HG02678 (cell line): Measurements from ENCODE around the gene L1CAM.
A peak's percentile ranks its signal among the peaks of the same experiment; 100 is the strongest.

Experiments used
- ATAC-seq: cut with Tn5 transposase; IDR thresholded peaks from one replicate; pipeline ENCODE4 v1.9.1; 2021; ENCODE audit warnings: mild to moderate bottlenecking, moderate library complexity; ENCODE audit not compliant: unreplicated experiment

Gene L1CAM

DNA sequence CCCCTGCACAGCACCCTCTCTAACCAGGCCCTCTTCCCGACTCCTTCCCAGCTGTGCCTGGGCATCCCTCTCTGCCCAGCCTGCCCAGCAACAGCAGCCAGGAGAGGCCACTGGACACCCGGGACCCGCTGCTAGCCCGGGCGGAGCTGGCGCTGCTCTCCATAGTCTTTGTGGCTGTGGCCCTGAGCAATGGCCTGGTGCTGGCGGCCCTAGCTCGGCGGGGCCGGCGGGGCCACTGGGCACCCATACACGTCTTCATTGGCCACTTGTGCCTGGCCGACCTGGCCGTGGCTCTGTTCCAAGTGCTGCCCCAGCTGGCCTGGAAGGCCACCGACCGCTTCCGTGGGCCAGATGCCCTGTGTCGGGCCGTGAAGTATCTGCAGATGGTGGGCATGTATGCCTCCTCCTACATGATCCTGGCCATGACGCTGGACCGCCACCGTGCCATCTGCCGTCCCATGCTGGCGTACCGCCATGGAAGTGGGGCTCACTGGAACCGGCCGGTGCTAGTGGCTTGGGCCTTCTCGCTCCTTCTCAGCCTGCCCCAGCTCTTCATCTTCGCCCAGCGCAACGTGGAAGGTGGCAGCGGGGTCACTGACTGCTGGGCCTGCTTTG, 19.6 kb upstream of the L1CAM start:
- no peak for ATAC-seq

DNA sequence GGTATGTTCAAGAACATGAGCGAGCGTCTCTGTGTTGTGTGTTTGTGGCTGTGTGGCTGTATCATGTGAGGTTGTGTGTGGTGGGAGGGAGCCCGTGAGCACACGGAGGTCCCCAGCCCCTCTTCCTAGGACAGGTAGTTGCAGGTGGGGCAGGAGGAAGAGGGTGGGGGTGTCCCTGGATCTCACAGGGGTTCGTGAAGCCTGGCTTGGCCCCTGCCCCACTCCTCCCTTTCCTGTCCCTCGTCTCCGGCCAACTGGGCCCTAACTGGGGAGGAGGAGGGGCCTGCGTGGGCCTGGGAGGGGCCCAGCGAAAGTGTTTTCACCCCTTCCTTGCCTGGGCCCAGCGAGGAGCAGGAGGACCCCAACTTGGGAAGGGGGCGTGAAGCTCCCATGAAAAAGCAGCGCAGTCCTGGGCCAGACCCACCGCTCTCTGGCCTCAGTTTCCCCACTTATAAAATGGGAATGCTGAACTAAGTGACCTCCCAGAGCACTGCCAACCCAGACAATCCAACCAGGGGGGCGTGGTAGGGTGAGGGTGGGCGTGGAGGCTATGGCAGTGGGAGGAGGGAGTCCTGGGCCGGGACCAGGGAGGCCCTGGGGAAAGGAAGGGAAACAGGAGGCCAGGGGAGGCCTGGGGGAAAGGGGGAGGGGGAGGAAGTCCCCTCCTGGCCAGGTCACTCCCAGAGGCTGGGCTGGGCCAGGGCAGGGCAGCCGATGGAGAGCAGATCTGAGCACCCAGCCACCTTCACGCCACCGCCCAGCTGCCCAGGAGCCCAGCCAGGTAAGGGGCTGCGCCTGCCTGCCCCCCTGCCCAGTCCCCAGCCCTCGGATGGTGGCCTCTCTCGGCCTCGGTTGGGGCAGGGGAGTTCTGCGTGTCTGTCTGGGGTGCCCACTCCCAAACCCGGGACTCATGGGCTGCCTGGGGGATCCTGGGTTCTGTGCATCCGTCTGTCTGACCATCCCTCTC, 18.3 kb upstream of the L1CAM start, which contains the start of gene AVPR2:
Gene AVPR2 (plus strand): TSS at position 683 of the 967 bp plus-strand sequence. CDS start 473 bp downstream, outside the sequence.
- ATAC-seq = no peak

DNA sequence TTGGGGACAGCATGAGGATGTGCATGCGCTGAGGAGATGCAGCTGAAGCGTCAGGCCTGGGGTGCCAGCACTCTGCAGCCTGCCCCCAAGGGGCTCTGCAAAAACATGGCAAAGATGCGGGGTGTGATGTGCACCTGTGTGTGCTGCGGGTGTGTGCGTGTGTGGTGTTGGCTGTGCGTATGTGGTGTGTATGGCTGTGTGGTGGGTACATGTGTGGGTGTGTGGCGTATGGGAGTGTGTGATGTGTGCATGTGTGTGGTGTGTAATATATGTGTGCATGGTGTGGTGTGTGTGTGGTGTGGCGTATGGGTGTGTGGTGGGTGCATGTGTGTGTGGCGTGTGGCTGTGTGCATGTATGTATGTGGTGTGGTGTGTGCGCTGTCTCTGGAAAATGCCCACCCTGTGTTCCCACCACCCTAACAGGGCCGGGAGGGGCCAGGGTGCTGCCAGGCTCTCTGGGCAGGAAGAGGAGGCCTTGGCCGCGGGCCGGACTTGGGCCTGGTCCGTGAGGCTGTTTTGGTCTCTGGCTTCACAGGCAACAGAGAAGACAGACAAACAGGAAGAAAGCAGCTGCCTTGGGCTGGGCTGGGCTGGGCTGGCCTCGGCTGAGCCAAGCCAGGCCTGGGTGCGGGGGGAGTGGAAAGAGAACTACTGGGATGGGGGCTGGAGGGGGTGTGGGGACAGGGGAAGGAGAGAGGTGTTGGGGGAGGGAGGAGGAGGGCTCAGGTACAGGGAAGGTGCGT, 17.4 kb upstream of the L1CAM start:
- no peak for ATAC-seq

DNA sequence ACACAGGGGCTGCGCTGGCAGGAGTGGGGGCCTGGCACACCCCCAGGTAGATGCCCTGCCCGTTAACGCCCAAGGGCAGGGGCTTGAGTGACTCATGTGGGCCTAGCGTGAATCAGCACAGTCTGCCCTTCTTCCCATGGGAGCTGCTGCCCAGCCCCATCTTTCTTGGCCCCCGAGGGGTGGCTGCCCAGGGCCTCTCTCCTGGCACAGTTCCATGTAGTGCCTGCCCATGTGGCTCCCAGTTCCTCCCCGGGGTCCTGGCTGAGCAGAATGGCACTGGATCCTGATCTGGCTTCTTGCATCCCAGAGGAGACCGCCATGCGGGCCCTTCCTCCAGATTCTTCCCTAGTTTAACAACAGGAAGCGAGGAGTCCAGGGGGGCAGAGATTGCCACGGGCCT, 16.4 kb upstream of the L1CAM start:
- no peak for ATAC-seq

DNA sequence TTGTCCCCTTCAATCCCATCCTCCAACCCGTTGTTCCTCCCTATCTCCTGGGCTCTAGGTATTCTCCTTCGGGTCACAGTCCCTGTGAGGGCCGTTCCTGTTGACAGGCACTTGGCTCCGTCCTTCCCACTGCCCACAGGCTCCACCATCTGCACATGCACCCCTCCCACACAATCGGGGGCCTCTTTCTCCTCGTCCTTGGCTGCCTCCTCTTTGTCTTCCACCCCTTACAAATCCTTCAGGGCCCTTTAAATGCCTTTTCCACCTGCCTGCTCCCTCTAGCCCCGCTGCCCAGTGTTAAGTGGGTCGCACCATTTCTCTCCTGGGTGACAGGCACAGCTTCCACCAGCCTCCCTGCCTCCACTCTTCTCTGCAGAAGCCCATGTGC, 15.8 kb upstream of the L1CAM start:
- ATAC-seq = no peak

DNA sequence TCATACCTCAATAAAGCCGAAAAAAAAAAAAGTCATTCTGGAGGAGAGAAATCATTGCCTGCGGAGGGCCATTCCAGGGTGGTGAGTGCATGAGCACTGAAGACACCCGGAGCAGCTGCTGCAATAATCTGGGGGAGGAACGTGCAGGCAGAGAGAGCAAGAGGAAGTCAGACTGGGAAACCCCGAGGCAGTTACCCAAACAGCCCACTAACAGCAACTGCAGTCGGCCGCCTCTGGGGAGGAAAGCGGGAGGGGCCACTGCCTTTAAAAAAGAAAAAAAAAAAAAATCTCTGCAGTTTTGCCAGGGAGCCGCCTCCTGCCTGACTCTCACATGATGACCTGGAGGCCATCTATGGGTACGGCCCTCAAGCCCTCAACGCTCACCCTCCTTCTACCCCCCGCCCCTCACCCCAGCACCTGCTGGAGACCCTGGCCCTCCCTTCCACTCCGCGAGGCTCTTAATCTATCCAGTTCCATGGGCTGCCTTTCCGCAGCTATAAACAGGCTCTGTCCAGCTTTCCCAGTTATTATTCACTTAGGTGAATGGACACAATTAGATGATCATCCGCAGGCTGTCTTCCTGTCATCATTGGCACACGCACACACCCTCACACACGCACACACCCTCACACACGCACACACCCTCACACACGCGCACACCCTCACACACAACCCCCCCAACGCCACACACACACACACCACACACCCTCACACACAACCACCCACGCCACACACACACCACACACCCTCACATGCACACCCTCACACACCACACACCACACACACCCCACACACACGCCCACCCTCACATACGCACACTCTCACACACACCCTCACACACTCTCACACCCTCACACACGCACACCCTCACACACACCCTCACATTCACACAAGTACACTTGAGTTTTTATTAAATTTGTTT, 15.1 kb upstream of the L1CAM start:
- peak; percentile 71 for ATAC-seq

DNA sequence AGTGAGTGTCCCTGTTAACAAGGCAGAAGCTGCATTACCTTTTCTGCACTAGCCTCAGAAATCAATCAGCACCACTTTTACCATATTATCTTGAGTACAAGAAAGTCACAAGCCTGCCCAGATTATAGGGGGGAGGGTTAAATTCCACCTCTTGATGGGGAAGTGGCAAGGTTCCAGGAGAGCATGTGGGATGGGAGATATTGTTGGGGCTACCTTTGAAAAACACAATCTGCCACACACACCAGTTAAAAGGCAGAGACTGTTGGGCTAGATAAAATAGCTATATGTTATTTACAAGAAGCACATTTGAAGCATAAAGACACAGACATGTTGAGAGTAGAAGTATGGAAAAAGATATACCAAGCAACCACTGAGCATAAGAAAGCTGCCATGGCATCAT, 11.9 kb upstream of the L1CAM start:
- ATAC-seq = no peak

DNA sequence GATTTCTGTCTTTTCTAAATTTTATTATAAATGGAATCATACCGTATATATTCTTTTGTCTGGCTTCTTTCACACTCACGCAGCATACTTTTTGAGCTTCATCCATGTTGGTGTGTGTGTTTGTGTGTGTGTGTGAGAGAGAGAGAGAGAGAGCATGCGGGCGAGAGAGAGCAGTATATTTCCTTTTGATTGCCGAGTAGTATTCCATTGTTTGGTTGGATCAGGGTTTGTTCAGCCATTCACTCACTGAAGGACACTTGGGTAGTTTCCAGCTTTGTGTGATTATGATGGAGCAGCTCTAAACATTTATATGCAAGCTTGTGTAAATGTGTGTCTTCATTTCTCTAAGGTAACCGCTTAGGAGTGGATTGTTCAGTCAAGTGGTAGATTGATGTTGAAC, 3.1 kb upstream of the L1CAM start:
- no peak for ATAC-seq

DNA sequence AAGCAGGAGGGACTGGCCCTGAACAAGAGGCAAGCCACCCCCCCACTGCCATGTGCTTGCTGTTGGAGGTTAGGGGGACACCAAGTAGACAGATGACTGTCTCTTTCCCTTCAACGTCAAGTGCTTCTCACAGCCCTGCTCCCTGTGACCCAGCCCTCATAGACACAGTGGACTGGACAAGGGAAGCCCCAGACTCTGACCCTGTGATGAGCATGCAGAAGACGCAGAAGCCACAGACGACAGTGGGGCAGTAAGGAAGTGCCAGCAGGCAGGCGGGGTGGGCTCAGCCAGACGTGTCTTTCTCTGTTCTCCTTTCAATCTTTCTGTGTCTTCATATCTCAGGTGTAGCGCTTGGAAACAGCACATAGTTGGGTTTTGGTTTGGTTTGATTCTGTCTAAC, 2.4 kb upstream of the L1CAM start:
- no peak for ATAC-seq

DNA sequence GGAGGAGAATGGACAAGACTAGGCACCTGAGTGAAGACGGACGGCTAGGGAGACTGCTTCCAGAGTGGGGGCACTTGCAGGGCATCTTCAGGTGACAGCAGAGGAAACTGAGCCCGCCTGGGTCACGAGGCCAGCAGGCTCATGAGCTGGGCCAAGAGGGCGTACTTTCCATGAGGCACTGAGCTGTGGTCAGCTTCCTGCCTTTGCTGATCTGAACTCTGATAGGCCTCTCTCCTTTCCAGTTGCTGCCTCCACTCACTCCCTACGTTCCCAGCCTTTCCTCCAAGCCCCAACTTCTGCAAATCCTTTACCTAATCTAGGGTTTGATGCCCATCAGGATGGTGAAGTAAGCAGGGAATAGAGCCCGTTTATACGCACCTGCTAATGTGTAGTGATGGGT, 1.4 kb upstream of the L1CAM start:
- ATAC-seq = no peak

DNA sequence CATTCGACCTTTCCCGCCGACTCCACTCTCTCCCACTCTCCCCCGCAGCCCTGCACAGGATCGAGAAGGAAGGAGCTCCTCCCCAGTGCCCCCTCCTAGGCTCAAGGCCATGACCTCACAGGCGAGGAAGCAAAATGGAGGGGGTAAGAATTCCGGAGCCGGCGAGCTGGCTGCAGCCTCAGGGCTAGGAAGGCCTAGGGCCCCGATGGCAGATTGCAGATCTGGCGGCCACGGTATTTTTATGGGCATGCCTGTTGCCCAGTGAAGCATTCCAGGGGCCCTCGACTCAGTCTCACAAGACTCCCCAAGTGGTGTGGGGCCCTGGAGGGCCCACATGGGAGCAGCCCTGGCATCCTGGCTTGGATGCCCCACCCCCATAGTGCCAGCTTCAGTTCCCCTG, 942 bp upstream of the L1CAM start:
- no peak for ATAC-seq

DNA sequence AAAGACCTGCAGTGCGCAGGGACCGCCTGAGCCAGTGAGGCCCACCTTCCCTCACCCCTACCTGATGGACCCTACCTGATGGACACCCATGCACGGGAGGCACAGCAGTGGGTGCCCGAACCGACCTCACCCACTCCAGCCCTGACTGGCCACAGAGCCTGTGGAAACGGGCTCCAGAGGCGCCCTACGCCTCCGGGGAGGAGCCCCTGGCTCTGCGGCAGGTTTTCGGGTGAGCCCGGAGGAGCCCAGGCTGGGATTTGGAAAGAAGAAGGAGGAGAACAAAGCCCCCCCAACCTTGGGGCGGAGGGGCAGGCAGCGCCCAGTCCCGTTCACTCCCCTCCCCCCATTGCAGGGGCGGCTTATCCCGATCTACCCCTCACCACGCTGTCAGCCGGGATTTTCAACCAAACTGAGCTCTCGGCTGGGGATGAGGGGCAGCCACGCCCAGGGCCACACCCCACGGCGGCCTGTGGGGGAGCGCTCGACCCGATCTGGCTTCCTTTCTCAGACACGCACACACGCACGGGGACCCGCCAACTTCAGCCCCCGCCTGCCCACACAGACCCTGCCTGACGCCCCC, 675 bp downstream of the L1CAM start:
- ATAC-seq = no peak

DNA sequence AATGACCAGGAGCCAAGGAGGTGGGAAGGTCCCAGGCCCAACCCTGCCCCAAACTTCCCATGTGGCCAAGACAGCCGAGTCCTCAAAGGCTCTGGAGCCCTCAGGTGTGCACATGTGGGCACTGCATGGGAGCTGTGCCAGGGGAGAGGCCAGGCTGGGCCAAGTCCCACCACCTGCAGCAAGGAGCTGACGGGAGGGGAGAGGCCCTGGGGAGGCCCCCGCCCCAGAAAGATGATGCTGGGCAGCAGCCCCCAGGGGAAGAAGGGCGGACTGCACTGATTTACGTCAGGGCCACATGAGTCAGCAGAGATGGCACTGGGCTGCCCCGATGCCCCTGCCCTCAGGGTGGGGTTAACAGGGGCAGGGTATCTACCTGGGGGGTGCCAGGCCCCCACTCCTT, 1.4 kb downstream of the L1CAM start:
- ATAC-seq = no peak

DNA sequence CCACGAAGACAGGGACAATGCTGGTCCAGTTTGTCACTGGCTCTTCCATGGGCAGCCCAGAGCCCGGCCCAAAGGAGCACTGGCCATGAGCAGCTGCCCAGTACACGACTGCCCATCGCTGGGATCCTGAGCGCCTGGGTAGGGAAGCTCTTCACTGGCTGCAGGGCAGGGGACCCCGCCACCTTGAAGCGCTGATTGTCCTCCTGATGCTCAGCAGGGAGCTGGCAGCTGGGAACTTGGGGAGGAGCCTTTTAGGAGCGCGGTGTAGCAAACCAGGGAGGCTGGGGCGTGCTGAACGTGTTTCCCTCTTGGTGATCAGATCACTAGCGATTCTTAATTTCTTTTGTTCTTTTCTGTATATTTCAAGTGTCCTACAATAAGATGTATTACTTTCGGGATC, 1.8 kb downstream of the L1CAM start:
- no peak for ATAC-seq

DNA sequence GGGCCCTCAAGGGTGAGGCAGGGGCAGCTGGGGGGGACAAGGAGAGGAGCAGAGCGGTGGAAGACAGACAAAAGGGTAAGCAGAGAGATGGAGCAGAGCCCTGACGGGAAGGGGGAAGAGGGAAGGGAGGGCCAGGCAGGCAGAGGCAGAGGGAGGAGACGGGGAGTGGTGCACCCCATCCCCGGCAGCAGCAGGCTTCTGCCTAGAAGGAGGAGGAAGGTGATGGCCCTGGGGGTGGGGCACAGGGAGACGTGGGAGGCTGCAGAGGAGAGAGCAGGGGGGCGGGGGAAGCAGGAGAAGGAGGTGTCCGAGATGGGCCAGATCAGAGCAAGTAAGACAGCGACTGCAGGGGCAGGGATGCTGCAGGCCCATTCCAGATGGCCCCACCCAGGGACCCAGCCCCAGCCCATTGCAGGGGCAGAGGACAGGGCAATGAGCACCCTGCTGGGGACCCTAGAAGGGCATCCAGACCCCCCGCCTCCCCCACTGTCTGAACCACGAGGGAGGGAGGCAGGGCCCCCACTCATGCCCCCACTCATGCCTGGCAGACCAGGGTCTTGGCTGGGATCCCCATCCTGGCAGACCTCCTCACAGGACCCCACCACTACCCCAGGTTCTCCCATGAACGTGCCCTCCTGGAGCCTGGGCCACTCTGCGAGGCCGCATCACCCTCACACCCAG, 2.7 kb downstream of the L1CAM start:
- ATAC-seq = no peak

DNA sequence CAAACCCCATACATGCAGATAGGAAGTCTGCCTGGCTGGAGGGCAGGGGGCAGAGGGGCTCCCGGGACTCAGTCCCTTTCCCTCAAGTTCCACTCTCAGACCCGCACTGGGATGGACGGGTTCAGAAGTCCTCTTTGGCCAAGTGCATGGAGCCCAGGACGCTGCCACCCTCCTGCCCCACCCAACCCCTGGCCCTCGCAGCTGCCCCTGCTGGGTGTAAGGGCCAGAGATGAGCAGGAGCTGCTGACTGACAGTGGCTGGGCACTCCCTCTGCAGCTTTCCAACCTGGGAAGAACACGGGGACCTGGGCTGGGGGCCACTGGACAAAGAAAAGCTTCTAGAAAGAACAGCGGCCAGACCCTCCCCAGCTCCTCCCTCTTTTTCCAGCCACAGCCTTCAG, 3.4 kb downstream of the L1CAM start:
- no peak for ATAC-seq

DNA sequence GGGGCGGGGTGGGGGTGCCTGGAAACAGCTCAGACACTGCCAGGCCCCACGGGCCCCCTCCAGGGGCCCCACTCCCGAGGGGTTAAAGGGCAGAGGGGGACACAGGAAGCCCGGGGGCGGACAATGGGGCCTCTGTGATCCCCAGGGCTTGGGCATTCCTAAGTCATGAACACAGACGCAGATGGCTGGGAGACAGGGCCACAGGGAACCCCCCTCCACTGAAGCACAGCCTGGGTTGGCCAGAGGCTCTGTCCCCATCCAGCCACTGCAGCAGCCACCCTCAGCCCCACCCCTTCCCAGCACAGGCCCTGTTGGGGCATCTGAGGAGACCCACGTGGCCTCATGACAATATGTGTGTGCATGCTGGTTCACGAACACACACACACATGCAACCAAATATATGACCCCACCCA, 3.9 kb downstream of the L1CAM start:
- no peak for ATAC-seq

DNA sequence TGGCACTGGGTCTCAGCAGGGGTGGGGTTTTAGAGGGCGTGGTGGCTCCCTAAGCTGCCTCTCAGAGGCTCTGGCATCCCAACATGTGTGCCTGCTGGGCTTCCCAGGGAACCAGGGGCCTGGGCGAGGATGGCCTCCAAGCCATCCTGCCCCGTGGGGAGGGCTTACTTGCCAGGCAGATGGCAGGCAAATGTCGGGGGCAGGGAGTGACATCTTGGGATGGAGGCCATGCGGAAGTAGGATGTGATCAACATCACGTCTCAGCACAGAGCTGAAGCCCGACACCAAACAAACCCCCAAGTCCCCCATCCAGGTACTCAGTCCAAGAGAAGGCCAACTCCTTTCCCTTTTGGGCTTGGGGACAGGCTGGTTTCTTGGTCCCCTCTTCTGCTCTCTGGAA, 4.7 kb downstream of the L1CAM start:
- no peak for ATAC-seq

DNA sequence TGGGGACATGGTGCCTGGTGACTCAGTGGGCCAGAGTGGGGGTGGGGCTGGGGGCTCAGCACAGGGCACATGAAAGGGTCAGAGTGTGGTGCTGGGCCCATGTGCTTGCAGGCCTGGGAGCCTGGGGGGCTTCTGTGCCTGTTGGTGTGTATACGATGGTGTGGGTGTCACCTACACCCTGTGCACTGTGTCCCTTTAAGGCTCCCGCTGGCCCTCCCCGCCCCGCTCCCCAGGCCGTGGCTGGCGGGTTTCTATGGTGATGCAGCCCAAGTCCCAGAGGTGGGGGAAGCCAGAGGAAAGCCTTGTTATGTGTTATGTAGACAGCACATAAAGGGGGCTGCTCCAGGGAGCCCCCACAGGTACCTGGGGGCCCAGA, 5.5 kb downstream of the L1CAM start:
- no peak for ATAC-seq
